Endometrial microvascular endothelial cells (primary cell): Measurements from ENCODE around the gene NSUN4. TPM values are rescaled to one million over a fixed set of nuclear protein-coding genes. Genes with fewer than 3 reads are reported as not detected.
"Not testable (repeated sequence)": the region's sequence is repeated elsewhere in the genome, so short reads cannot be mapped to it uniquely, and the experiment has no call there.

ENCODE experiments used
- in situ Hi-C: cut with HindIII; loops from 2 replicates; pipeline ENCODE4 v1.10.0; 2017; ENCODE audit warnings: low sequenced_read_pairs, low pct_unique_long_range_greater_than_20kb; ENCODE audit errors: inconsistent ontology term
- total RNA-seq: library from RNA; depleted of rRNA; stranded (reverse); fragments of >200 nt; gene quantifications from one replicate; pipeline ENCODE4 v1.2.3, GENCODE V29; 2015; ENCODE audit errors: inconsistent ontology term

Gene NSUN4
- total RNA-seq, 1 donor from 2014 or later: 19.7 TPM

DNA sequence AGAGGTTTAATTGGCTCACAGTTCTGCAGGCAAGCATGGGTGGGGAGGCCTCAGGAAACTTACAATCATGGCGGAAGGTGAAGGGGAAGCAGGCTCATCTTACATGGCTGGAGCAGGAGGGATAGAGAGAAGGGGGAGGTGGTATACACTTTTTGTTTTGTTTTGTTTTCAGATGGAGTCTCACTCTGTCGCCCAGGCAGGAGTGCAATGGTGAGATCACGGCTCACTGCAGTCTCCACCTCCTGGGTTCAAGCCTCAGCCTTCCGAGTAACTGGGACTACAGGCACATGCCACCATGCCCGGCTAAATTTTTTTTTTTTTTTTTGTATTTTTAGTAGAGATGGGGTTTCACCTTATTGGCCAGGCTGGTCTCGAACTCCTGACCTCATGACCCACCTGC is 18.4 kb upstream of the NSUN4 start:
- in situ Hi-C loops: not testable (repeated sequence)

DNA sequence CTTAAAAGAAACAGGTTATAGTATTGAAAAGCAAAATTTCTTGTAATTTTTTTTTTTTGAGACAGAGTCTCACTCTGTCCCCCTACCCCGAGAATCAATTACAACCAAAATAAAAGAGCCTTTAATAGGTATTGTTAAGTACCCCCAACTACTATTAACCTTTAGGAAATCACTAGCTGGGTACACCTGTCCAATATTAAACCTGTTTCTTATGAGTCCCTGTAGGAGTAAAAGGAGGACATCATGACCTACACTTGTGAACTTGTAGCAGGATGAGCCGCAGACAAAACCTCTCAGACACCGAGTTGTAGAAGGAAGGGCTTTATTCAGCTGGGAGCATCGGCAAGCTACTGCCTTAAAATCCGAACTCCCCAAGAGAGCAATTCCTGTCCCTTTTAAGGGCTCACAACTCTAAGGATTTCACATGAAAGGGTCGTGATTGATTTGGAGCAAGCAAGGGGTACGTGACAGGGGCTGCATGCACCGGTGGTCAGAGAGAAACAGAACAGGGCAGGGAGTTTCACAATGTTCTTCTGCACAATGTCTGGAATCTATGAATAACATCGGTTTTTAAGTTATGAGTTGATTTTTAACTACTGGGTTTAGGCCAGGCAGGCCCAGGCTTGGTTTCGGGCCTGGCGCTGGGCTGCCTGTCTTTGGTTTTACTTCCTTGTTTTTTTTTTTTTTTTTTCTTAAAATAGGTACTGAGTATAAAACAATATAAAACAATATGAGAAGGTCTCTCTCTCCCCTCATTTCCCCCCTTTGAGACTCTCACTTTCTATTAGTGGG is 15.1 kb upstream of the NSUN4 start:
- in situ Hi-C loops: not testable (repeated sequence)

DNA sequence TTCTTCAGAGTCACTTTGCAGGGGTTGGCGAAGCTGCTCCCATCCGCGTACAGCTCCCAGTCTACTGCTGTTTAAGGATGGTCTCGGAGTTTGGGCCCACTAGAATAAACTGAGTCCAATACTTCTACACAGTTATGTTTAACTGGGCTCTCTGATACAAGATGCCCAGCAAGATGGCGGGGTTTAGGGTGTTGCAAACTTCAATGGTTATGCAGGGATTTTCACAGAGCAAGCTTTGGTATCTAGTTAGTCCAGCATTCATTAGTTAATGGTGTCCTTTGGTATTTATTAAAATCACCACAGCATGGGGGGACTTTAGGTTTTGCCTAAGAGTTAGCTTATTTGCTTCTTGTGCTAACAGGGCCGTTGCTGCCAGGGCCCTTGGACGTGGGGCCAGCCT is 12.4 kb upstream of the NSUN4 start:
- in situ Hi-C loops: not testable (repeated sequence)

- in situ Hi-C loops: not testable (repeated sequence)
Measured at GRCh38 chr1:46329807-46330206, 10.8 kb upstream of the NSUN4 start.

DNA sequence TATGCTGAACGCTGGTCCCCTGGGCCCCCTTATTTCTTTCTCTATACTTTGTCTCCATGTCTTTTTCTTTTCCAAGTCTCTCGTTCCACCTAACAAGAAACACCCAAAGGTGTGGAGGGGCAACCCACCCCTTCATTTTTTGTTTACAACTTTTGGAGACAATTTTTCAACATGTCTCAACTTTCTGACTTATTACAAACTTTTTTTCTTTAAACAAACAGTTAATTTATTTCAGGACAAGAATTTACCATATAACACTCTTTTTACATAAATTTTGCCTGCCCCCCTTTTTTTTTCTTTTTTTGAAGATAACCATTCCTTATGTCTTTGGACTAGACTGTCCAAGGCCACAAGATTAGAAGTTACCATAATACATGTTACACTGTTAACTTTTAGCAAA is 10.2 kb upstream of the NSUN4 start:
- in situ Hi-C loops: not testable (repeated sequence)

- in situ Hi-C loops: not testable (repeated sequence)
Measured at GRCh38 chr1:46331786-46332540, 8.6 kb upstream of the NSUN4 start.

DNA sequence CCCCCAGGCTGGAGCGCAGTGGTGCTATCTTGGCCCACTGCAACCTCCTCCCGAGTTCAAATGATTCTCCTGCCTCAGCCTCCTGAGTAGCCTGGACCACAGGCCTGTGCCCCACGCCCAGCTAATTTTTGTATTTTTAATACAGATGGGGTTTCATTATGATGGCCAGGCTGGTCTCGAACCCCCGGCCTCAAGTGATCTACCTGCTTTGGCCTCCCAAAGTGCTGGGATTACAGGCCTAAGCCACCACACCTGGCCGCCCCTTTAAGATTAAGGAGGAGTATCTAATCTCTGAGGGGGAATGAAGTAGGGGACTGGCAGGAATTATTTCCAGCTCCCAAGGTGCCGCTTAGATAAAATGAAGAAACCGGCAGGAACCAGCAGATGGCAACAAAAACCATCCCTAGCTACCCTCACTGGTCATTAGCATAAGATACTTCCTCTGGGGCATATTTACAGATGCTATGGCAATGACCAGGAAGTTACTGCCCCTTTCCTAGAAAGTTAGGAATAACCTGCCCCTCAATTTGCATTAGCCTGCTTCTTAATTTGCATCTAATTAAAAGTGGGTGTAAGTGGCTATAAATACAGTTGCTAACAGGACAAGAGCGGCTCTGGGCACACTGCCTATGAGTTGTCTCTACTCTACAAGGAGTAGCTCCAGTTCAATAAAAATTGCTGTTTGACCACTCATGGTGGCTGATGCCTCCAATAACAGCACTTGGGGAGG is 7.1 kb upstream of the NSUN4 start:
- in situ Hi-C loops: no loop called here

- in situ Hi-C loops: no loop called here
Measured at GRCh38 chr1:46334030-46334384, 6.6 kb upstream of the NSUN4 start.

GRCh38 chr1:46335081-46335480 is 5.5 kb upstream of the NSUN4 start:
- in situ Hi-C loops: no loop called here

DNA sequence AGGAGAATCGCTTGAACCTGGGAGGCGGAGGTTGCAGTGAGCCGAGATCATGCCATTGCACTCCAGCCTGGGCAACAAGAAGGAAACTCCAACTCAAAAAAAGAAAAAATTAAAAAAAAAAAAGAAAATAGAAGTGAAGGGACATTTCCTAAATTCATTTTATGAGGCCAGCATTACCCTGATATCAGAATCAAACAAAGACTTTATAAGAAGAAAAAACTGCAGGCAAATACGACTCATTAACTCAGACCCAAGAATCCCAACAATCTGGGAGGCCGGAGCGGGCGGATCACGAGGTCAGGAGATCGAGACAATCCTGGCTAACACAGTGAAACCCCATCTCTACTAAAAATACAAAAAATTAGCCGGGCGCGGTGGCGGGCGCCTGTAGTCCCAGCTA is 3.2 kb upstream of the NSUN4 start:
- in situ Hi-C loops: not testable (repeated sequence)

- in situ Hi-C loops: no loop called here
Measured at GRCh38 chr1:46341222-46342083, 846 bp downstream of the NSUN4 start.

- in situ Hi-C loops: no loop called here
Measured at GRCh38 chr1:46342084-46342656, 1.6 kb downstream of the NSUN4 start.

GRCh38 chr1:46342677-46343350 is 2.2 kb downstream of the NSUN4 start:
- in situ Hi-C loops: no loop called here

DNA sequence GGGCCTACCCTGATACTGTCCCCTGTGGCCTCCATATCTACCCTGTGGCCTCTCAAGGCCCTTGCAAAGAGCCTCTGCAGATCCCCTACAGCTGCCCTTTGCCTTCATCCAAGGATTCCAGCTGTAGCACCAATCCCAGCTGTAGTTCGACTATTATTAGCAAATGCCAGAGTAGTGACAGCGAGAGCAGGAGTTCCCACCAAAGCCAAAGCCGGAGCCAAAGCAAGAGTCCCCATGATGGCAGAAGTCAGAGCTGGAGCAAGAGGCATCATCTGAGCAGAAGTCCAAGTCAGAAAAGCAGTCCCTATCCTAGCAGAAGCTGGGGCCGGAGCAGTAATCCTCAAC is 2.7 kb downstream of the NSUN4 start:
- in situ Hi-C loops: no loop called here

- in situ Hi-C loops: no loop called here
Measured at GRCh38 chr1:46343705-46344104, 3.1 kb downstream of the NSUN4 start.

GRCh38 chr1:46344481-46344880 is 3.9 kb downstream of the NSUN4 start:
- in situ Hi-C loops: no loop called here

GRCh38 chr1:46345281-46345680 is 4.7 kb downstream of the NSUN4 start:
- in situ Hi-C loops: no loop called here

DNA sequence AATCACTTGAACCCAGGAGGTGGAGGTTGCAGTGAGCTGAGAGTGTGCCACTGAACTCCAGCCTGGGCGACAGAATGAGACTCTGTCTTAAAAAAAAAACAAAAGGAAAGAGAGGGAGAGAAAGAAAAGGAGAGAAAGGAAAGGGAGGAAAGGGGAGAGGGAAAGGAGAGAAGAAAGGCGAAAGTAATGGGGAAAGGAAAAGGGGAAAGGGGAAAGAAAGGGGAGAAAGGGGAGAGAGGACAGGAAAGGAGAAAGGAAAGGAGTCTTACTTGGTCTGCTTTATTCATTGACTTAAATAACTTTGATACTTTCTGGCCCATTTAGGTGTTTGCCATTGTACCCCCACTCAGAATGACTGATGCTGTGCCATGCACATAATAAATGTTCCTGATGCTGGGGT is 11.8 kb downstream of the NSUN4 start:
- in situ Hi-C loops: no loop called here
